SK-N-SH (cell line): ENCODE measurements around the gene MEIS2. TPM values are rescaled to one million over a fixed set of nuclear protein-coding genes. Genes with fewer than 3 reads are reported as not detected.

ENCODE experiments used
- CTCF ChIA-PET: fragments of 300-600, 350-600 bp; formaldehyde crosslinking; extraction: SDS; loops from one replicate; lab custom pipeline; 2021; lab: Yijun Ruan, JAX
- POLR2A ChIA-PET: fragments of 350-600 bp; sonication (Branson Sonifier 250); formaldehyde crosslinking; extraction: SDS; loops from one replicate; lab custom pipeline; 2020; ENCODE audit warnings: antibody characterized with exemption, inconsistent platforms; lab: Yijun Ruan, JAX
- DNase-seq: peaks from one replicate; pipeline ENCODE4 v3.0.0; 2012
- H2AFZ ChIP-seq: fragments of 200-600 bp; sonication (generic); 2 replicates; pipeline ENCODE4 v1.8.1; 2016; ENCODE audit warnings: antibody characterized with exemption, mild to moderate bottlenecking, low read depth
- H3F3A ChIP-seq: fragments of 200-600 bp; sonication (generic); replicated peaks from 2 replicates; pipeline ENCODE3; 2016; ENCODE audit warnings: antibody characterized with exemption, mild to moderate bottlenecking; ENCODE audit not compliant: insufficient read depth
- H3K27ac ChIP-seq, 2 experiments: fragments of 200-500 bp in 1 of 2; fragments of 200-600 bp in 1 of 2; sonication (Bioruptor generic) in 1 of 2; sonication (generic), shearing (Covaris generic) in 1 of 2; 2 replicates each; pipeline versions ENCODE4 v1.5.1 to v1.6.1; 2014 to 2016; ENCODE audit warnings: low read depth in 2 of 2, inconsistent platforms in 1 of 2, low read length in 1 of 2, mild to moderate bottlenecking in 1 of 2, mixed read lengths in 1 of 2
- H3K27me3 ChIP-seq: fragments of 200-600 bp; sonication (generic), shearing (Covaris generic); 2 replicates; pipeline ENCODE4 v1.6.1; 2016; ENCODE audit warnings: mixed run types; ENCODE audit not compliant: insufficient read depth
- H3K36me3 ChIP-seq, 2 experiments: fragments of 200-500 bp in 1 of 2; fragments of 200-600 bp in 1 of 2; sonication (Bioruptor generic) in 1 of 2; sonication (generic) in 1 of 2; replicated peaks in 1 of 2; 2 replicates each; pipeline versions ENCODE3 to v1.5.1; 2014 to 2016; ENCODE audit warnings: low read length in 1 of 2, mild to moderate bottlenecking in 1 of 2; ENCODE audit not compliant: insufficient read depth in 2 of 2, control insufficient read depth in 1 of 2
- H3K4me1 ChIP-seq, 2 experiments: fragments of 200-500 bp in 1 of 2; fragments of 200-600 bp in 1 of 2; sonication (Bioruptor generic) in 1 of 2; sonication (generic), shearing (Covaris generic) in 1 of 2; 2 replicates each; pipeline versions ENCODE4 v1.5.1 to v1.6.1; 2014 to 2016; ENCODE audit warnings: low read depth in 1 of 2, low read length in 1 of 2, mixed run types in 1 of 2; ENCODE audit not compliant: insufficient read depth in 2 of 2, control insufficient read depth in 1 of 2
- H3K4me2 ChIP-seq: fragments of 200-600 bp; sonication (generic), shearing (Covaris generic); 2 replicates; pipeline ENCODE4 v1.6.1; 2017; ENCODE audit warnings: mixed run types
- H3K4me3 ChIP-seq, 2 experiments: fragments of 200-500 bp in 1 of 2; fragments of 200-600 bp in 1 of 2; sonication (Bioruptor generic) in 1 of 2; sonication (generic), shearing (Covaris generic) in 1 of 2; 2 replicates each; pipeline versions ENCODE4 v1.5.1 to v1.8.1; 2014 to 2016; ENCODE audit warnings: low read depth in 2 of 2, inconsistent platforms in 1 of 2, low read length in 1 of 2, mild to moderate bottlenecking in 1 of 2, mixed read lengths in 1 of 2, moderate library complexity in 1 of 2
- H3K79me2 ChIP-seq: fragments of 200-600 bp; sonication (generic); 2 replicates; pipeline ENCODE4 v1.8.1; 2017; ENCODE audit warnings: mild to moderate bottlenecking; ENCODE audit not compliant: insufficient read depth
- H3K9ac ChIP-seq: fragments of 200-600 bp; sonication (generic); 2 replicates; pipeline ENCODE4 v1.6.1; 2017; ENCODE audit warnings: mixed run types
- H3K9me2 ChIP-seq: fragments of 200-600 bp; sonication (generic); 2 replicates; pipeline ENCODE4 v1.6.1; 2017; ENCODE audit warnings: mixed run types
- H3K9me3 ChIP-seq: fragments of 200-600 bp; sonication (generic); 2 replicates; pipeline ENCODE4 v1.6.1; 2017; ENCODE audit warnings: mixed run types, mild to moderate bottlenecking, moderate library complexity
- H4K20me1 ChIP-seq: fragments of 200-600 bp; sonication (generic); 2 replicates; pipeline ENCODE4 v1.6.1; 2017; ENCODE audit warnings: mild to moderate bottlenecking, mixed run types; ENCODE audit not compliant: insufficient read depth
- CHD2 ChIP-seq: fragments of 150-350 bp; IDR thresholded peaks from 2 replicates; pipeline ENCODE4 v1.6.1; 2018; ENCODE audit warnings: low read length; ENCODE audit not compliant: partially characterized antibody
- CTCF ChIP-seq: fragments of 200-600 bp; sonication (generic); IDR thresholded peaks from 2 replicates; pipeline ENCODE4 v1.6.1; 2017; ENCODE audit warnings: antibody characterized with exemption, mild to moderate bottlenecking, moderate library complexity
- ELF1 ChIP-seq: IDR thresholded peaks from 2 replicates; pipeline ENCODE4 v1.4.0; 2012
- FOSL2 ChIP-seq: IDR thresholded peaks from 2 replicates; pipeline ENCODE4 v1.4.0; 2012; ENCODE audit warnings: low read depth, mild to moderate bottlenecking, moderate library complexity, borderline replicate concordance
- FOXJ3 ChIP-seq: sonication (generic); formaldehyde crosslinking; IDR thresholded peaks from 2 replicates; pipeline ENCODE4 v1.5.1; 2020; ENCODE audit warnings: mild to moderate bottlenecking, missing genetic modification reagents
- GABPA ChIP-seq: IDR thresholded peaks from 2 replicates; pipeline ENCODE4 v1.4.0; 2012; ENCODE audit warnings: low read depth, mild to moderate bottlenecking
- GATA2 ChIP-seq: sonication (generic); formaldehyde crosslinking; IDR thresholded peaks from 2 replicates; pipeline ENCODE4 v1.5.0; 2020; ENCODE audit warnings: mild to moderate bottlenecking, missing genetic modification reagents
- MEF2A ChIP-seq: IDR thresholded peaks from 2 replicates; pipeline ENCODE4 v1.4.0; 2012; ENCODE audit warnings: low read depth, borderline replicate concordance
- NRF1 ChIP-seq: IDR thresholded peaks from 2 replicates; pipeline ENCODE4 v1.6.1; 2012; ENCODE audit warnings: low read depth, mild to moderate bottlenecking, low read length
- PBX3 ChIP-seq: IDR thresholded peaks from 2 replicates; pipeline ENCODE4; 2012
- RAD21 ChIP-seq: IDR thresholded peaks from 2 replicates; pipeline ENCODE4 v1.6.1; 2012; ENCODE audit warnings: mild to moderate bottlenecking, low read length
- RFX5 ChIP-seq: IDR thresholded peaks from 2 replicates; pipeline ENCODE4 v1.6.1; 2012; ENCODE audit warnings: mild to moderate bottlenecking, improper control_type of control experiment, low read length
- RXRA ChIP-seq: IDR thresholded peaks from 2 replicates; pipeline ENCODE4 v1.4.0; 2012; ENCODE audit warnings: low read depth, mild to moderate bottlenecking, borderline replicate concordance
- TEAD4 ChIP-seq: IDR thresholded peaks from 2 replicates; pipeline ENCODE4 v1.4.0; 2012; ENCODE audit warnings: mild to moderate bottlenecking, borderline replicate concordance; ENCODE audit not compliant: insufficient read depth
- YY1 ChIP-seq: IDR thresholded peaks from 2 replicates; pipeline ENCODE4 v1.4.0; 2012; ENCODE audit warnings: low read depth, mild to moderate bottlenecking
- ZBTB33 ChIP-seq: IDR thresholded peaks from 2 replicates; pipeline ENCODE4 v1.4.0; 2012; ENCODE audit warnings: low read depth, borderline replicate concordance
- WGBS: methylation state at CpG from one replicate; pipeline ENCODE4 v1.1.6; 2017; ENCODE audit warnings: low lambda C conversion rate; 5-methylcytosine and 5-hydroxymethylcytosine counted together
- polyA plus RNA-seq, 3 experiments: library from polyadenylated mRNA; depleted of rRNA; stranded (reverse); fragments of >200 nt; gene quantifications; 2 replicates each; pipeline ENCODE4 v1.2.3, GENCODE V29; 2012
- TF ChIP-seq, protein P1 (sequence below): IDR thresholded peaks from 2 replicates; pipeline ENCODE4 v1.4.0; 2012; ENCODE audit warnings: low read depth
- TF ChIP-seq, protein P2 (sequence below): fragments of 150-350 bp; IDR thresholded peaks from 2 replicates; pipeline ENCODE4 v1.6.1; 2016; ENCODE audit warnings: mild to moderate bottlenecking, low read depth, low read length

MEIS2 gene
- polyA plus RNA-seq, 1 of the 3 experiments (the other 2 are of a cell fraction), result 146 TPM

DNA sequence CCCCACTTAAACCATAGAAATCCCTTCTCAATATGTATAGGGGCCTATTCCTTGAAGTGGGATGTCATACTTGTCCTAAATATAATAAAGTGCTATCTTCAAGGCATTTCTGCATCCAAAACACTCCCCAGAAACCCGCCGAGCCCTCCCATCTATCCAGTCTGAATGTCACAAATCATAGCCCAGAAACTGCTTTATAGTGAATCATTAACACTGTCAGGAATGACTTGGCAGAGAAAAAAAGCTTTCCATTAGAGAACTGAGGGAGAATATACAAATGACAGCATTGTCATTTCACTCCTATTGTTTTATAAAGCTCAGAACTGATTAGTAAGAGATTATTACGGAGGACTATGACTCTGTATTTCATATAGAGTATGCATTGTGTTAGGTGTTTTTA lies 48.4 kb upstream of the MEIS2 start:
- H3K4me2 ChIP-seq, result no peak overlapping the region
- 86% methylated on average over 3 of the region's 3 CpGs for WGBS

GRCh38 chr15:37143351-37143750 lies 43.0 kb upstream of the MEIS2 start:
- CTCF ChIA-PET, result interaction anchor here (0.6 to 2.4 kb wide), 5 partner anchors 8 to 88 kb away, joined by 3 to 9 read pairs (median 3); no protein-coding TSS in a partner anchor
- Histone ChIP-seq H3K9me2 (no peaks in the 10 kb centered on the region), H3K36me3 (no peaks in the 10 kb centered on the region), H3K9me3 (no peaks in the 10 kb centered on the region), H2AFZ (no peak overlapping the region), H3K27ac (no peak overlapping the region), H3K27me3 (no peaks in the 10 kb centered on the region), H3K4me2 (no peak overlapping the region), H3K79me2 (no peaks in the 10 kb centered on the region), H3F3A (no peaks in the 10 kb centered on the region), H4K20me1 (no peaks in the 10 kb centered on the region), H3K9ac (no peak overlapping the region), H3K4me3 (no peak overlapping the region), H3K4me1 (no peaks in the 10 kb centered on the region; a peak in 1 of 4 replicates)
- POLR2A ChIA-PET, result no interaction called here
- no peak for TF ChIP-seq FOXJ3 (CRISPR knock-in tag)
- TF ChIP-seq NRF1, result no peak
- TF ChIP-seq YY1, result no peak
- TF ChIP-seq PBX3, result no peak
- TF ChIP-seq, protein P1, sequence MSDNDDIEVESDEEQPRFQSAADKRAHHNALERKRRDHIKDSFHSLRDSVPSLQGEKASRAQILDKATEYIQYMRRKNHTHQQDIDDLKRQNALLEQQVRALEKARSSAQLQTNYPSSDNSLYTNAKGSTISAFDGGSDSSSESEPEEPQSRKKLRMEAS, result no peak
- TF ChIP-seq MEF2A, result no peak
- TF ChIP-seq ZBTB33, result no peak
- no peak for TF ChIP-seq ELF1
- TF ChIP-seq GABPA, result no peak
- no peak for TF ChIP-seq TEAD4
- DNase-seq, result no peak

More for the DNA sequence above, 48.4 kb upstream of the MEIS2 start:
- Histone ChIP-seq H2AFZ (no peak overlapping the region), H3K27ac (no peak overlapping the region), H3K9me2 (no peaks in the 10 kb centered on the region), H3K79me2 (no peaks in the 10 kb centered on the region), H3K36me3 (no peaks in the 10 kb centered on the region), H3K4me3 (no peak overlapping the region)
- TF ChIP-seq, protein P2, sequence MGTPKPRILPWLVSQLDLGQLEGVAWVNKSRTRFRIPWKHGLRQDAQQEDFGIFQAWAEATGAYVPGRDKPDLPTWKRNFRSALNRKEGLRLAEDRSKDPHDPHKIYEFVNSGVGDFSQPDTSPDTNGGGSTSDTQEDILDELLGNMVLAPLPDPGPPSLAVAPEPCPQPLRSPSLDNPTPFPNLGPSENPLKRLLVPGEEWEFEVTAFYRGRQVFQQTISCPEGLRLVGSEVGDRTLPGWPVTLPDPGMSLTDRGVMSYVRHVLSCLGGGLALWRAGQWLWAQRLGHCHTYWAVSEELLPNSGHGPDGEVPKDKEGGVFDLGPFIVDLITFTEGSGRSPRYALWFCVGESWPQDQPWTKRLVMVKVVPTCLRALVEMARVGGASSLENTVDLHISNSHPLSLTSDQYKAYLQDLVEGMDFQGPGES, result no peak
- TF ChIP-seq CTCF (no peak), RAD21 (no peak), RXRA (no peak), YY1 (no peak), PBX3 (no peak), RFX5 (no peak), FOSL2 (no peak), GATA2 (CRISPR knock-in tag) (no peak), CHD2 (no peak)
- TF ChIP-seq, all 33 proteins: peak for 0
- no peaks in the 10 kb centered on the region for H3K9me3 ChIP-seq
- H3F3A ChIP-seq, result no peaks in the 10 kb centered on the region
- ChIA-PET CTCF (interaction anchor here (0.9 to 1.6 kb wide), 4 partner anchors 9 to 733 kb away, joined by 3 to 5 read pairs (median 4); no protein-coding TSS in a partner anchor), POLR2A (no interaction called here)
- H3K9ac ChIP-seq, result no peak overlapping the region
- H3K4me1 ChIP-seq, result no peaks in the 10 kb centered on the region
- H3K27me3 ChIP-seq, result no peaks in the 10 kb centered on the region
- H4K20me1 ChIP-seq, result no peaks in the 10 kb centered on the region
- no peak for DNase-seq
